ENCODE results near the gene TOR1AIP2.

TOR1AIP2 gene

DNA sequence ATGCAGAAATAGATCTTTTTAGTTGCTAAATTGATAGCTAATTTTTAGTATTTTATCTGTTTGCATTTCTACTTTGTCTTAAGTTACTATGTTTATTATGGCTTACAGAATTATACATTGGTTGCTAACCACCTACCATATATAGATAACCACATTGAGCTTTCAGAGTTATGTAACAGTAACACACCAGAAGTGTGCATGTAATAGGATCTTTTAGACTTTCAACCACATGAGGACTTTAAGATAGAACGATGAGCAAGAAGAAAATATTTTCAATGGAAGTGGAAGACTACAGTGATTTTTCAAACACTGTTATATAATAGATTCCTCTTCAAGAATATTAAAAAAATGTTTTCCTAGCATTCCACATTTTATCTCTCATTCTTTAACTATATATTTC, 33.3 kb upstream of the TOR1AIP2 start:
- no peak for DNase-seq (ENCODE audit: low read depth)
- TF ChIP-seq MAX (IDR thresholded peaks at IDR 0.05; ENCODE audit: low read depth, low read length) (no peak), MYC (IDR thresholded peaks at IDR 0.05; ENCODE audit: low read depth, low read length) (no peak), POLR2A (IDR thresholded peaks at IDR 0.05; ENCODE audit: extremely low read depth, insufficient read length) (no peak)
- TF ChIP-seq, protein P1, sequence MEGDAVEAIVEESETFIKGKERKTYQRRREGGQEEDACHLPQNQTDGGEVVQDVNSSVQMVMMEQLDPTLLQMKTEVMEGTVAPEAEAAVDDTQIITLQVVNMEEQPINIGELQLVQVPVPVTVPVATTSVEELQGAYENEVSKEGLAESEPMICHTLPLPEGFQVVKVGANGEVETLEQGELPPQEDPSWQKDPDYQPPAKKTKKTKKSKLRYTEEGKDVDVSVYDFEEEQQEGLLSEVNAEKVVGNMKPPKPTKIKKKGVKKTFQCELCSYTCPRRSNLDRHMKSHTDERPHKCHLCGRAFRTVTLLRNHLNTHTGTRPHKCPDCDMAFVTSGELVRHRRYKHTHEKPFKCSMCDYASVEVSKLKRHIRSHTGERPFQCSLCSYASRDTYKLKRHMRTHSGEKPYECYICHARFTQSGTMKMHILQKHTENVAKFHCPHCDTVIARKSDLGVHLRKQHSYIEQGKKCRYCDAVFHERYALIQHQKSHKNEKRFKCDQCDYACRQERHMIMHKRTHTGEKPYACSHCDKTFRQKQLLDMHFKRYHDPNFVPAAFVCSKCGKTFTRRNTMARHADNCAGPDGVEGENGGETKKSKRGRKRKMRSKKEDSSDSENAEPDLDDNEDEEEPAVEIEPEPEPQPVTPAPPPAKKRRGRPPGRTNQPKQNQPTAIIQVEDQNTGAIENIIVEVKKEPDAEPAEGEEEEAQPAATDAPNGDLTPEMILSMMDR (IDR thresholded peaks at IDR 0.05; ENCODE audit: low read depth, low read length), result no peak
- H3K4me3 ChIP-seq (ENCODE audit: low read depth, low read length), result no peak overlapping the region

- TF ChIP-seq MAX (IDR thresholded peaks at IDR 0.05; ENCODE audit: low read depth, low read length), result no peak
- TF ChIP-seq POLR2A (IDR thresholded peaks at IDR 0.05; ENCODE audit: extremely low read depth, insufficient read length), result no peak
- TF ChIP-seq, protein P1 (IDR thresholded peaks at IDR 0.05; ENCODE audit: low read depth, low read length), result no peak
- no peak for TF ChIP-seq MYC (IDR thresholded peaks at IDR 0.05; ENCODE audit: low read depth, low read length)
- no peak overlapping the region for H3K4me3 ChIP-seq (ENCODE audit: low read depth, low read length)
- DNase-seq (ENCODE audit: low read depth), result no peak
These were observed 12.0 kb upstream of the TOR1AIP2 start for GRCh38 chr1:179889589-179889988.

- DNase-seq (ENCODE audit: low read depth), result peak; percentile 37
- H3K4me3 ChIP-seq (ENCODE audit: low read depth, low read length), result peak overlapping the region; percentile 23
- no peak for TF ChIP-seq POLR2A (IDR thresholded peaks at IDR 0.05; ENCODE audit: extremely low read depth, insufficient read length)
- TF ChIP-seq, protein P1 (IDR thresholded peaks at IDR 0.05; ENCODE audit: low read depth, low read length), result no peak
These were observed 10.5 kb upstream of the TOR1AIP2 start for GRCh38 chr1:179888071-179888470.

- TF ChIP-seq, protein P1 (IDR thresholded peaks at IDR 0.05; ENCODE audit: low read depth, low read length), result no peak
- peak overlapping the region; percentile 95 for H3K4me3 ChIP-seq (ENCODE audit: low read depth, low read length)
- DNase-seq (ENCODE audit: low read depth), result peak; percentile 30
These were observed 6.1 kb upstream of the TOR1AIP2 start for GRCh38 chr1:179883745-179884138.

DNA sequence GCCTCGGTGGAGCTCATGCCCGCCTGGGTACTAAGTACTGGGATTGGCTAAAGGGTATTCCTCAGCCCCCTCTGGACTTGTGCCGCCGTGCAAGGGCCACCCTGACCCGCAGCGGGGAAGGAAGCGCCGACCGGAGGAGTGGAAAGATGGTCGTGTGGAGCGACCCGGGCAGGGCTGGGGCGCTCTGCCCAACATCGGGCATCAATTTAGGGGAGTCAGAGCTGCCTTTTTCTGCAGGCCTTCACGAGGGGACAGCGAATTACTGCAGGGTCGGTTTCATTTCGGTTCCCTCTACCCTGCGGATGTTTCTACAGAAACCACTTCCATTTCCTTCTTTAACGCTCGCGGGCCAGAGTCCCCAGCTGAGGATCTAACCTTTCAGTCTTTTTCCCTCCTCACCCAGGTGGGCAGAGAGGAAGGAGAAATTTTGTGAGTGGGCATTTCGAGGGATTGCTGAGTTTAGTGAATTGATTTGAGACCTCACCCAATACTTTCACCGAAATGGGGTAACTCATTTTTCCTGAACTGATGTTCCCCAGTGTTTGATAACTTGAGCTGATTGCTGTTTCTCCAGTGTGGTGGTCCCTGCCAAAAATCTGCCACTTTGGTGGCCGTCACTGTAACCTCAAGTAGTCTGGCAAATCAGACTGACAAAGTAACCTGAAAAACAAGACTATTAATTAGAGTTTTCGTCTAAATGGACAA, 5.6 kb upstream of the TOR1AIP2 start:
- DNase-seq (ENCODE audit: low read depth), result peak; percentile 20
- H3K4me3 ChIP-seq (ENCODE audit: low read depth, low read length), result peak overlapping the region; percentile 95
- no peak for TF ChIP-seq MYC (IDR thresholded peaks at IDR 0.05; ENCODE audit: low read depth, low read length)
- TF ChIP-seq POLR2A (IDR thresholded peaks at IDR 0.05; ENCODE audit: extremely low read depth, insufficient read length), result no peak
- TF ChIP-seq MAX (IDR thresholded peaks at IDR 0.05; ENCODE audit: low read depth, low read length), result no peak
- TF ChIP-seq, protein P1 (IDR thresholded peaks at IDR 0.05; ENCODE audit: low read depth, low read length), result no peak
